ENCODE data around the gene SLC38A3. TPM values are rescaled to one million over a fixed set of nuclear protein-coding genes. Genes with fewer than 3 reads are reported as not detected.

SLC38A3 gene
- total and polyA plus RNA-seq, 2 experiments from 2014 or later = 0.28 to 1.3 TPM

DNA sequence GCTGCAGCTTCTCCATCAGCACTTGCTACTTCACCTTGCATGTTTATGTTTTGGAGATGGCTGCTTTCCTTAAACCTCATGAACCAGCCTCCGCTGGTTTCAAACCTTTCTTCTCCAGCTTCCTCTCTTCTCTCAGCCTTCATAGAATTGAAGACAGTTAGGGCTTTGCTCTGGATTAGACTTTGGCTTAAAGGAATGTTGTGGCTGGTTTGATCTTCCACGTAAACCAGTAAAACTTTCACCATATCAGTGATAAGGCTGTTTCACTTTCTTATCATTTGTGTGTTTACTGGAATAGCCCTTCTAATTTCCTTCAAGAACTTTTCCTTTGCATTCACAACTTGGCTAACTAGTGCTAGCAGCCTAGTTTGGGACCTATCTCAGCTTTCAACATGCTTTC, 25.4 kb upstream of the SLC38A3 start (continued):
- no peak for TF ChIP-seq STAT1 (IDR thresholded peaks at IDR 0.05; ENCODE audit: unreplicated experiment)
- no peak for TF ChIP-seq CTCF (conservative IDR thresholded peaks at IDR 0.05; ENCODE audit: low read depth in 2 of 2)
- TF ChIP-seq JUNB (IDR thresholded peaks at IDR 0.05; ENCODE audit: unreplicated experiment) = no peak
- TF ChIP-seq, protein P1, sequence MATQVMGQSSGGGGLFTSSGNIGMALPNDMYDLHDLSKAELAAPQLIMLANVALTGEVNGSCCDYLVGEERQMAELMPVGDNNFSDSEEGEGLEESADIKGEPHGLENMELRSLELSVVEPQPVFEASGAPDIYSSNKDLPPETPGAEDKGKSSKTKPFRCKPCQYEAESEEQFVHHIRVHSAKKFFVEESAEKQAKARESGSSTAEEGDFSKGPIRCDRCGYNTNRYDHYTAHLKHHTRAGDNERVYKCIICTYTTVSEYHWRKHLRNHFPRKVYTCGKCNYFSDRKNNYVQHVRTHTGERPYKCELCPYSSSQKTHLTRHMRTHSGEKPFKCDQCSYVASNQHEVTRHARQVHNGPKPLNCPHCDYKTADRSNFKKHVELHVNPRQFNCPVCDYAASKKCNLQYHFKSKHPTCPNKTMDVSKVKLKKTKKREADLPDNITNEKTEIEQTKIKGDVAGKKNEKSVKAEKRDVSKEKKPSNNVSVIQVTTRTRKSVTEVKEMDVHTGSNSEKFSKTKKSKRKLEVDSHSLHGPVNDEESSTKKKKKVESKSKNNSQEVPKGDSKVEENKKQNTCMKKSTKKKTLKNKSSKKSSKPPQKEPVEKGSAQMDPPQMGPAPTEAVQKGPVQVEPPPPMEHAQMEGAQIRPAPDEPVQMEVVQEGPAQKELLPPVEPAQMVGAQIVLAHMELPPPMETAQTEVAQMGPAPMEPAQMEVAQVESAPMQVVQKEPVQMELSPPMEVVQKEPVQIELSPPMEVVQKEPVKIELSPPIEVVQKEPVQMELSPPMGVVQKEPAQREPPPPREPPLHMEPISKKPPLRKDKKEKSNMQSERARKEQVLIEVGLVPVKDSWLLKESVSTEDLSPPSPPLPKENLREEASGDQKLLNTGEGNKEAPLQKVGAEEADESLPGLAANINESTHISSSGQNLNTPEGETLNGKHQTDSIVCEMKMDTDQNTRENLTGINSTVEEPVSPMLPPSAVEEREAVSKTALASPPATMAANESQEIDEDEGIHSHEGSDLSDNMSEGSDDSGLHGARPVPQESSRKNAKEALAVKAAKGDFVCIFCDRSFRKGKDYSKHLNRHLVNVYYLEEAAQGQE (IDR thresholded peaks at IDR 0.05; ENCODE audit: unreplicated experiment) = no peak
- no peak for TF ChIP-seq EZH2phosphoT487 (IDR thresholded peaks at IDR 0.05; ENCODE audit: unreplicated experiment)
- no peak for TF ChIP-seq ZNF331 (CRISPR knock-in tag; IDR thresholded peaks at IDR 0.05; ENCODE audit: low read depth)
- no peak for TF ChIP-seq EZH2 (IDR thresholded peaks at IDR 0.05; ENCODE audit: low read depth, unreplicated experiment)

- peaks cover 35% of the 10 kb centered on the region for H3K36me3 Mint-ChIP-seq (ENCODE audit: low read depth)
- ATAC-seq (no peak), DNase-seq (ENCODE audit: low spot score) (no peak)
- Histone ChIP-seq H3K27me3 (ENCODE audit: insufficient read depth) (no peaks in the 10 kb centered on the region), H3K27ac (ENCODE audit: low read depth) (no peak overlapping the region), H3K4me2 (no peak overlapping the region), H2AFZ (no peak overlapping the region), H3K4me1 (ENCODE audit: insufficient read depth) (no peaks in the 10 kb centered on the region), H3F3A (replicated peaks; ENCODE audit: low read depth) (peaks cover 8% of the 10 kb centered on the region; the same call in 1 of the 2 replicates), H3K36me3 (ENCODE audit: insufficient read depth) (no peaks in the 10 kb centered on the region; the same call in 1 of the 2 replicates), H3K4me3 (no peak overlapping the region), H3K79me2 (replicated peaks; ENCODE audit: insufficient read depth) (no peaks in the 10 kb centered on the region), H4K20me1 (replicated peaks; ENCODE audit: insufficient read depth) (peaks cover 5% of the 10 kb centered on the region; the same call in 1 of the 2 replicates), H3K9me2 (ENCODE audit: insufficient read depth) (no peaks in the 10 kb centered on the region)
- TF ChIP-seq STAT1 (IDR thresholded peaks at IDR 0.05; ENCODE audit: unreplicated experiment) (no peak), EZH2phosphoT487 (IDR thresholded peaks at IDR 0.05; ENCODE audit: unreplicated experiment) (no peak), ZNF331 (CRISPR knock-in tag; IDR thresholded peaks at IDR 0.05; ENCODE audit: low read depth) (no peak)
- no peaks in the 10 kb centered on the region; the same call in 2 of the 3 replicates for H3K9me3 Mint-ChIP-seq
- H3K4me1 Mint-ChIP-seq = no peaks in the 10 kb centered on the region
- peaks cover 7% of the 10 kb centered on the region for H3K27me3 Mint-ChIP-seq (ENCODE audit: insufficient read depth, low read depth, poor library complexity)
- no peak overlapping the region for H3K4me3 Mint-ChIP-seq
- H3K27ac Mint-ChIP-seq = no peak overlapping the region
Measured at GRCh38 chr3:50181985-50182384, 23.1 kb upstream of the SLC38A3 start.

Data from GM23338 (cell line).